HUDEP-2 (cell line): Measurements from ENCODE around the gene PBX1.

Experiments
- DNase-seq, 76 experiments: peaks; one replicate each; lab custom pipeline; 2025; ENCODE audit not compliant: unreplicated experiment in 76 of 76; lab: John Stamatoyannopoulos, UW

The PBX1 gene

DNA sequence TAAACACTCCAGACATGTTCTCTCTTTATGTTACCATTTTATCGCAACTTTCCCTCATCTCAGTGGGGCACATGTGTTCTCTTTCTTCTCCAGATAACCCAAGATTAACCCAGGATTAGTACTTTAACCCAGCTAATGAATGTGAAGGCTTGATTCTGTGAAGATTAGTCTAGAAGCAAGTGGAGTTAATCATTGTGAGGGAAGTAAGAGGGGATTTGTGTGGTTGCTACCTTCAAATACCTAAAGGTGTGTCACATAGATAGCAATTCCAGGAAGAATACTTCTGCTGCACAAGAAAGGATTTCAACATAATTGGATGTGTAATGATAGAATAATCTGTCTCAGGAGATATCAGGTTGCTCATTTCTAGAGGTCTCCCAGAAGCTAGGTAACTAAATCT is 327.1 kb downstream of the PBX1 start:
- DNase-seq: no peak

DNA sequence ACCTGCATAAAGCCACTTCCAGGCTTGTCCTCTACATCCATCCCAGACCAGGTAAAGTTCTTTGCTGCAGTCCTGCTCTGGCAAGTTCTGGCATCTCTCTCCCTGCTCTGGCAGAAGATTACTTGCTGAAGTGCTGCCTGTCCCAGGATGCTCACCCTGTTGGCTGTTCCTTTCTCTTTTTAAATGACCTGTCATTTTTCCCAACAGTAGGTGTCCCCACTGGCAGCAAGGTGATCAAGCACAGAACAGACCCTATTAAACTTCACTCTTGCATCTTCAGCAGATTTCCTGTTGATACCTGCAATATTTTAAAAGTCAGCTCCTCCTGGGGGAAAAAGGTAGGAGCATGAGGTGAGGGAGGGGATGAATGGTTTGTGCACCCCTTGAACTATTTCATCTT is 332.6 kb downstream of the PBX1 start:
- no peak for DNase-seq

GRCh38 chr1:164895026-164895912 is 336.3 kb downstream of the PBX1 start:
- no peak for DNase-seq

DNA sequence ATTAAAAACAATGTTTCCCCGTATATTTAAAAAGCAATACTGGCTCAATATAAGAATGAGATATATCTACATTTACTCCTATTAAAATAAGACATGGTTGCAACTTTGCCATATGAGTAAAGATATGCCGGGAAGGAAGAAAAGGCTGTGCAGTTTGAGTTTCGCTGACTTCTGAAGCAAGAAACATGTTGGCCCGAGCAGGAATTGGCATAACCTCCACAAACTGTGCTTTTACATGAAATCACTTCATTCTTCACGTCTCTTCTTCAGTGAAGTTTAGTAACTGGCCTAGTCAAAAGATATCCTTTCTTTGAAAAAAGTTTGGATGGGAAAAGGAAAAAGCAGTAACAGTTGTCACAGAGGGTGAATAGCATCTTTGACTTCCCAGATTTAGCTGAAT is 342.0 kb downstream of the PBX1 start:
- DNase-seq: no peak
